ENCODE results near the gene SLC25A3. TPM values are rescaled to one million over a fixed set of nuclear protein-coding genes. Genes with fewer than 3 reads are reported as not detected.

Gene SLC25A3
- total and polyA plus RNA-seq, 8 donors: 308 to 594 (median 400) TPM

GRCh38 chr12:98606359-98606988 lies 13.0 kb downstream of the SLC25A3 start:
- no peak overlapping the region for H3K27ac ChIP-seq
- intact Hi-C loops (cut with DNase I; ENCODE audit: low total_unique reads): no loop called here

GRCh38 chr12:98610596-98610995 lies 17.1 kb downstream of the SLC25A3 start:
- intact Hi-C loops (cut with DNase I; ENCODE audit: low total_unique reads): no loop called here
- TF ChIP-seq POLR2A (IDR thresholded peaks at IDR 0.05): no peak
- TF ChIP-seq POLR2AphosphoS5 (IDR thresholded peaks at IDR 0.05): no peak
- no peak for TF ChIP-seq CTCF (IDR thresholded peaks at IDR 0.05)
- TF ChIP-seq EP300 (IDR thresholded peaks at IDR 0.05): no peak
- 89 to 95% (median 92%) methylated on average over 2 of the region's 2 CpGs for WGBS, 5 donors
- Histone ChIP-seq H3K27ac (no peak overlapping the region), H3K4me3 (no peak overlapping the region), H3K36me3 (no peaks in the 10 kb centered on the region), H3K9me3 (no peaks in the 10 kb centered on the region), H3K27me3 (no peaks in the 10 kb centered on the region), H3K4me1 (no peaks in the 10 kb centered on the region)
- DNase-seq: no peak

More at GRCh38 chr12:98606359-98606988, 13.0 kb downstream of the SLC25A3 start:
- no peak overlapping the region for H3K4me3 ChIP-seq
- DNase-seq: no peak
- H3K36me3 ChIP-seq: peaks cover 21 to 39% (median 38%) of the 10 kb centered on the region in 4 donors
- no peaks in the 10 kb centered on the region for H3K9me3 ChIP-seq
- H3K27me3 ChIP-seq: no peaks in the 10 kb centered on the region
- H3K4me1 ChIP-seq: no peaks in the 10 kb centered on the region
- WGBS, 5 donors: 70 to 74% (median 72%) methylated on average over 2 of the region's 2 CpGs
- TF ChIP-seq POLR2AphosphoS5 (IDR thresholded peaks at IDR 0.05) (no peak), EP300 (IDR thresholded peaks at IDR 0.05) (no peak), POLR2A (IDR thresholded peaks at IDR 0.05) (no peak), CTCF (IDR thresholded peaks at IDR 0.05) (no peak)

- TF ChIP-seq CTCF (IDR thresholded peaks at IDR 0.05) (no peak), POLR2A (IDR thresholded peaks at IDR 0.05) (no peak), EP300 (IDR thresholded peaks at IDR 0.05) (no peak), POLR2AphosphoS5 (IDR thresholded peaks at IDR 0.05) (no peak)
Observed at GRCh38 chr12:98612696-98613334, 19.3 kb downstream of the SLC25A3 start.

GRCh38 chr12:98618952-98619351 lies 25.5 kb downstream of the SLC25A3 start:
- no peaks in the 10 kb centered on the region for H3K4me1 ChIP-seq
- H3K27me3 ChIP-seq: no peaks in the 10 kb centered on the region
- intact Hi-C loops (cut with DNase I; ENCODE audit: low total_unique reads): no loop called here
- WGBS, 5 donors: 60 to 76% (median 74%) methylated on average over 4 of the region's 4 CpGs
- no peak for DNase-seq
- H3K27ac ChIP-seq: peak overlapping the region in 1 of 5 donors; percentile 31
- H3K4me3 ChIP-seq: no peak overlapping the region
- no peak for TF ChIP-seq POLR2A (IDR thresholded peaks at IDR 0.05)
- TF ChIP-seq POLR2AphosphoS5 (IDR thresholded peaks at IDR 0.05): peak in 1 of 3 donors; percentile 23
- H3K9me3 ChIP-seq: no peaks in the 10 kb centered on the region
- H3K36me3 ChIP-seq: no peaks in the 10 kb centered on the region

More at GRCh38 chr12:98612696-98613334, 19.3 kb downstream of the SLC25A3 start:
- Histone ChIP-seq H3K4me3 (no peak overlapping the region), H3K36me3 (no peaks in the 10 kb centered on the region), H3K27ac (no peak overlapping the region), H3K4me1 (no peaks in the 10 kb centered on the region), H3K27me3 (no peaks in the 10 kb centered on the region), H3K9me3 (no peaks in the 10 kb centered on the region)
- 72 to 79% (median 78%) methylated on average over 5 of the region's 5 CpGs for WGBS, 5 donors
- peak in 1 of 2 donors; percentile 34 for DNase-seq
- intact Hi-C loops (cut with DNase I; ENCODE audit: low total_unique reads): no loop called here

Measured in stomach (tissue), 9 donors.